Neural progenitor cell (in vitro differentiated cells): ENCODE data around the gene DEPDC1B.

Experiments
- CTCF ChIP-seq: fragments of 200-600 bp; sonication (generic); IDR thresholded peaks from 2 replicates; pipeline ENCODE4 v1.5.1; 2017; ENCODE audit warnings: antibody characterized with exemption, mild to moderate bottlenecking
- EZH2phosphoT487 ChIP-seq: fragments of 200-600 bp; sonication (generic); IDR thresholded peaks from 2 replicates; pipeline ENCODE4 v1.6.1; 2017; ENCODE audit warnings: antibody characterized with exemption

GRCh38 chr5:60636644-60637043, 63.3 kb downstream of the DEPDC1B start:
- TF ChIP-seq CTCF (no peak), EZH2phosphoT487 (no peak)
